HG02610 (cell line): ENCODE data around the gene FUZ.

ENCODE experiments used
- ATAC-seq: cut with Tn5 transposase; IDR thresholded peaks from one replicate; pipeline ENCODE4 v1.9.1; 2021; ENCODE audit warnings: mild to moderate bottlenecking, moderate library complexity; ENCODE audit not compliant: unreplicated experiment

Gene FUZ

GRCh38 chr19:49761249-49761624, 51.9 kb downstream of the FUZ start:
- ATAC-seq, result no peak

GRCh38 chr19:49758292-49758691, 54.8 kb downstream of the FUZ start:
- no peak for ATAC-seq
